SK-N-SH treated with all-trans-retinoic acid at 6 μM for 48 hours (cell line): ENCODE measurements around the gene TMEM178B.

Source experiments
- CSDC2 ChIP-seq: fragments of 250-450 bp; sonication (Bioruptor Pico); IDR thresholded peaks from 2 replicates; pipeline ENCODE4 v1.5.0; 2020; ENCODE audit warnings: mild to moderate bottlenecking, moderate library complexity
- GLIS3 ChIP-seq: fragments of 250-450 bp; sonication (Bioruptor Pico); IDR thresholded peaks from 2 replicates; pipeline ENCODE4 v1.5.0; 2020; ENCODE audit warnings: mild to moderate bottlenecking, moderate library complexity
- PPARA ChIP-seq: fragments of 250-450 bp; sonication (Bioruptor Pico); IDR thresholded peaks from 2 replicates; pipeline ENCODE4 v1.5.0; 2020; ENCODE audit warnings: mild to moderate bottlenecking, borderline replicate concordance
- TF ChIP-seq, protein P1 (sequence below): fragments of 250-450 bp; sonication (Bioruptor Pico); IDR thresholded peaks from 2 replicates; pipeline ENCODE4 v1.8.0; 2021; ENCODE audit warnings: low read depth, mild to moderate bottlenecking, moderate library complexity, borderline replicate concordance
- TF ChIP-seq, protein P2 (sequence below): fragments of 250-450 bp; sonication (Bioruptor Pico); IDR thresholded peaks from 2 replicates; pipeline ENCODE4 v1.8.0; 2020; ENCODE audit warnings: mild to moderate bottlenecking, moderate library complexity, borderline replicate concordance

DNA sequence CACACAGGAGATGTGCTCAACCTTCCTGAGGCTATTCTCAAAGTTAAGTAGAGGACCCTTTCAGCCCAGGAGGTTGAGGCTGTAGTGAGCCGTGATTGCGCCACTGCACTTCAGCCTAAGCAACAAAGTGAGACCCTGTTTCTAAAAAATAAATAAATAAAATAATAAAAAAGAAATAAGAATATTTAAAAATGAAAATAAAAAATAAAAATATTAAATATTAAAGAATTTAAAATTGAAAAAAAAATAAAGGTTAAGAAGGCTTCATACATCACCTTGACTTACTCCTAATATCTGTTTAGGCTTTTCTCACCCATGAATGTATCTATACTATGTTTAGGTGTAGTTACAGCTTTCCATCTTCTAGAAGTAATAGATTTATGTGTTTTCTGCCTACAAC, 289.9 kb downstream of the TMEM178B start:
- TF ChIP-seq PPARA (CRISPR knock-in tag) (no peak), CSDC2 (no peak), GLIS3 (CRISPR knock-in tag) (no peak)
- TF ChIP-seq, protein P1, sequence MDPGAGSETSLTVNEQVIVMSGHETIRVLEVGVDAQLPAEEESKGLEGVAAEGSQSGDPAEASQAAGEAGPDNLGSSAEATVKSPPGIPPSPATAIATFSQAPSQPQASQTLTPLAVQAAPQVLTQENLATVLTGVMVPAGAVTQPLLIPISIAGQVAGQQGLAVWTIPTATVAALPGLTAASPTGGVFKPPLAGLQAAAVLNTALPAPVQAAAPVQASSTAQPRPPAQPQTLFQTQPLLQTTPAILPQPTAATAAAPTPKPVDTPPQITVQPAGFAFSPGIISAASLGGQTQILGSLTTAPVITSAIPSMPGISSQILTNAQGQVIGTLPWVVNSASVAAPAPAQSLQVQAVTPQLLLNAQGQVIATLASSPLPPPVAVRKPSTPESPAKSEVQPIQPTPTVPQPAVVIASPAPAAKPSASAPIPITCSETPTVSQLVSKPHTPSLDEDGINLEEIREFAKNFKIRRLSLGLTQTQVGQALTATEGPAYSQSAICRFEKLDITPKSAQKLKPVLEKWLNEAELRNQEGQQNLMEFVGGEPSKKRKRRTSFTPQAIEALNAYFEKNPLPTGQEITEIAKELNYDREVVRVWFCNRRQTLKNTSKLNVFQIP (CRISPR knock-in tag), result no peak
- TF ChIP-seq, protein P2, sequence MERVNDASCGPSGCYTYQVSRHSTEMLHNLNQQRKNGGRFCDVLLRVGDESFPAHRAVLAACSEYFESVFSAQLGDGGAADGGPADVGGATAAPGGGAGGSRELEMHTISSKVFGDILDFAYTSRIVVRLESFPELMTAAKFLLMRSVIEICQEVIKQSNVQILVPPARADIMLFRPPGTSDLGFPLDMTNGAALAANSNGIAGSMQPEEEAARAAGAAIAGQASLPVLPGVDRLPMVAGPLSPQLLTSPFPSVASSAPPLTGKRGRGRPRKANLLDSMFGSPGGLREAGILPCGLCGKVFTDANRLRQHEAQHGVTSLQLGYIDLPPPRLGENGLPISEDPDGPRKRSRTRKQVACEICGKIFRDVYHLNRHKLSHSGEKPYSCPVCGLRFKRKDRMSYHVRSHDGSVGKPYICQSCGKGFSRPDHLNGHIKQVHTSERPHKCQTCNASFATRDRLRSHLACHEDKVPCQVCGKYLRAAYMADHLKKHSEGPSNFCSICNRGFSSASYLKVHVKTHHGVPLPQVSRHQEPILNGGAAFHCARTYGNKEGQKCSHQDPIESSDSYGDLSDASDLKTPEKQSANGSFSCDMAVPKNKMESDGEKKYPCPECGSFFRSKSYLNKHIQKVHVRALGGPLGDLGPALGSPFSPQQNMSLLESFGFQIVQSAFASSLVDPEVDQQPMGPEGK (CRISPR knock-in tag), result no peak
